CD4-positive, alpha-beta T cell treated with Interleukin-15 for 1 hour (primary cell): Measurements from ENCODE around the gene RCOR3.
A peak's percentile ranks its signal among the peaks of the same experiment; 100 is the strongest.
"Not testable (repeated sequence)": the region's sequence is repeated elsewhere in the genome, so short reads cannot be mapped to it uniquely, and the experiment has no call there.

ENCODE experiments used
- DNase-seq: peaks from one replicate; pipeline ENCODE4 v3.0.0-alpha.2; 2020

The RCOR3 gene

GRCh38 chr1:211258756-211259637 is at the start of gene RCOR3:
TSS of gene RCOR3 (plus strand) at chr1:211259366. CDS start at chr1:211259561, 195 bp downstream.
- DNase-seq, result peak; percentile 94

GRCh38 chr1:211210052-211210451 is 49.1 kb upstream of the RCOR3 start:
- DNase-seq, result no peak

- no peak for DNase-seq
These were observed 48.2 kb upstream of the RCOR3 start for GRCh38 chr1:211210965-211211364.

GRCh38 chr1:211213702-211214101 is 45.5 kb upstream of the RCOR3 start:
- no peak for DNase-seq

GRCh38 chr1:211215577-211215976 is 43.6 kb upstream of the RCOR3 start:
- no peak for DNase-seq

- no peak for DNase-seq
These were observed 41.8 kb upstream of the RCOR3 start for GRCh38 chr1:211217392-211217791.

- DNase-seq, result not testable (repeated sequence)
These were observed 36.5 kb upstream of the RCOR3 start for GRCh38 chr1:211222469-211223234.

GRCh38 chr1:211228573-211229364 is 30.4 kb upstream of the RCOR3 start:
- peak; percentile 61 for DNase-seq

- no peak for DNase-seq
These were observed 29.8 kb upstream of the RCOR3 start for GRCh38 chr1:211229365-211229759.

GRCh38 chr1:211231873-211232272 is 27.3 kb upstream of the RCOR3 start:
- no peak for DNase-seq

GRCh38 chr1:211236633-211237320 is 22.4 kb upstream of the RCOR3 start:
- no peak for DNase-seq

- no peak for DNase-seq
These were observed 21.6 kb upstream of the RCOR3 start for GRCh38 chr1:211237579-211237978.

- DNase-seq, result not testable (repeated sequence)
These were observed 18.6 kb upstream of the RCOR3 start for GRCh38 chr1:211240567-211240966.

GRCh38 chr1:211241071-211241470 is 18.1 kb upstream of the RCOR3 start:
- DNase-seq, result no peak

- DNase-seq, result not testable (repeated sequence)
These were observed 15.5 kb upstream of the RCOR3 start for GRCh38 chr1:211243639-211244038.

GRCh38 chr1:211246583-211246982 is 12.6 kb upstream of the RCOR3 start:
- DNase-seq, result not testable (repeated sequence)

GRCh38 chr1:211247921-211248320 is 11.2 kb upstream of the RCOR3 start:
- DNase-seq, result no peak

- not testable (repeated sequence) for DNase-seq
These were observed 9.6 kb upstream of the RCOR3 start for GRCh38 chr1:211249611-211250010.

- DNase-seq, result no peak
These were observed 1.3 kb upstream of the RCOR3 start for GRCh38 chr1:211257826-211258225.

- peak; percentile 64 for DNase-seq
These were observed 833 bp upstream of the RCOR3 start for GRCh38 chr1:211258310-211258755.

- DNase-seq, result peak; percentile 63
These were observed 516 bp downstream of the RCOR3 start for GRCh38 chr1:211259638-211260126.
